HepG2 (cell line): ENCODE measurements around the gene LRPPRC. TPM values are rescaled to one million over a fixed set of nuclear protein-coding genes. Genes with fewer than 3 reads are reported as not detected.
A peak's percentile ranks its signal among the peaks of the same experiment; 100 is the strongest.

Experiments
- HES4 ChIP-seq: sonication (generic); formaldehyde crosslinking; IDR thresholded peaks from 2 replicates; pipeline ENCODE4 v1.9.0; 2021; ENCODE audit warnings: mild to moderate bottlenecking, missing genetic modification reagents, borderline replicate concordance
- HNF4A ChIP-seq: sonication (generic); formaldehyde crosslinking; IDR thresholded peaks from 2 replicates; pipeline ENCODE4 v1.4.0; 2020; ENCODE audit warnings: missing genetic modification reagents
- HOXA5 ChIP-seq: sonication (generic); formaldehyde crosslinking; IDR thresholded peaks from 2 replicates; pipeline ENCODE4 v1.4.0; 2020; ENCODE audit warnings: missing genetic modification reagents
- IRF1 ChIP-seq: sonication (generic); formaldehyde crosslinking; IDR thresholded peaks from 2 replicates; pipeline ENCODE4 v1.4.0; 2020; ENCODE audit warnings: low read depth, mild to moderate bottlenecking, missing genetic modification reagents
- MAZ ChIP-seq, 2 experiments: sonication (generic) in 1 of 2; formaldehyde crosslinking in 1 of 2; IDR thresholded peaks; 2 replicates each; pipeline versions ENCODE4 v1.5.0 to v1.6.1; 2012 to 2020; ENCODE audit warnings: low read depth in 2 of 2, mild to moderate bottlenecking in 2 of 2, borderline replicate concordance in 1 of 2, improper control_type of control experiment in 1 of 2, low read length in 1 of 2, missing genetic modification reagents in 1 of 2, moderate library complexity in 1 of 2
- MTF1 ChIP-seq: sonication (generic); formaldehyde crosslinking; IDR thresholded peaks from 2 replicates; pipeline ENCODE4 v1.5.0; 2020; ENCODE audit warnings: missing genetic modification reagents
- NBN ChIP-seq: fragments of 450-650 bp; conservative IDR thresholded peaks from 2 replicates; pipeline ENCODE4 v1.6.1; 2017
- NFE2 ChIP-seq: sonication (generic); formaldehyde crosslinking; IDR thresholded peaks from 2 replicates; pipeline ENCODE4 v1.4.0; 2020; ENCODE audit warnings: missing genetic modification reagents
- NPAS2 ChIP-seq: sonication (generic); formaldehyde crosslinking; IDR thresholded peaks from 2 replicates; pipeline ENCODE4 v1.8.0; 2022; ENCODE audit warnings: mild to moderate bottlenecking, missing genetic modification reagents, borderline replicate concordance
- PATZ1 ChIP-seq: sonication (generic); formaldehyde crosslinking; IDR thresholded peaks from 2 replicates; pipeline ENCODE4 v1.4.0; 2020; ENCODE audit warnings: missing genetic modification reagents
- RFX1 ChIP-seq: fragments of 450-650 bp; IDR thresholded peaks from 2 replicates; pipeline ENCODE4 v1.6.1; 2017
- SP4 ChIP-seq: sonication (generic); formaldehyde crosslinking; IDR thresholded peaks from 2 replicates; pipeline ENCODE4 v1.8.1; 2023; ENCODE audit warnings: mild to moderate bottlenecking, missing genetic modification reagents
- TOPORS ChIP-seq: sonication (generic); formaldehyde crosslinking; IDR thresholded peaks from 2 replicates; pipeline ENCODE4 v1.8.0; 2023; ENCODE audit warnings: mild to moderate bottlenecking, missing genetic modification reagents
- XRCC5 ChIP-seq: fragments of 200-400 bp; formaldehyde crosslinking; optimal IDR thresholded peaks from 2 replicates; pipeline ENCODE3; 2017; ENCODE audit warnings: mild to moderate bottlenecking, low read length
- YEATS4 ChIP-seq: sonication (generic); formaldehyde crosslinking; IDR thresholded peaks from 2 replicates; pipeline ENCODE4 v1.4.0; 2020; ENCODE audit warnings: missing genetic modification reagents, borderline replicate concordance
- ZNF414 ChIP-seq: sonication (generic); formaldehyde crosslinking; IDR thresholded peaks from 2 replicates; pipeline ENCODE4 v1.5.0; 2020; ENCODE audit warnings: missing genetic modification reagents
- ZNF670 ChIP-seq: sonication (generic); formaldehyde crosslinking; IDR thresholded peaks from 2 replicates; pipeline ENCODE4 v1.8.0; 2022; ENCODE audit warnings: mild to moderate bottlenecking, missing genetic modification reagents, borderline replicate concordance
- ZNF672 ChIP-seq: sonication (generic); formaldehyde crosslinking; IDR thresholded peaks from 2 replicates; pipeline ENCODE4 v1.8.1; 2022; ENCODE audit warnings: missing genetic modification reagents
- ZNF891 ChIP-seq: sonication (generic); formaldehyde crosslinking; IDR thresholded peaks from 2 replicates; pipeline ENCODE4 v1.5.0; 2020; ENCODE audit warnings: mild to moderate bottlenecking, missing genetic modification reagents
- polyA plus RNA-seq, 8 experiments: library from polyadenylated mRNA; depleted of rRNA in 3 of 8; stranded (reverse) in 7 of 8; unstranded in 1 of 8; fragments of >200 nt; fragmentation: Illumina TruSeq in 4 of 8; extraction: Trizol in 4 of 8; gene quantifications; 2 replicates each; pipeline versions ENCODE4 v1.2.1 to v1.2.3, GENCODE V29; 2011 to 2016; ENCODE audit warnings: low read depth in 4 of 8, missing spikeins in 1 of 8, mixed read lengths in 1 of 8; ENCODE audit not compliant: insufficient read depth in 1 of 8
- total RNA-seq, 5 experiments: library from RNA; depleted of rRNA; stranded (reverse); fragments of >200 nt; fragmentation: Illumina TruSeq; extraction: Trizol; gene quantifications; 2 replicates each; pipeline ENCODE4 v1.2.3, GENCODE V29; 2016; ENCODE audit warnings: low read depth in 1 of 5
- TF ChIP-seq, protein P1 (sequence below): sonication (generic); formaldehyde crosslinking; IDR thresholded peaks from 2 replicates; pipeline ENCODE4 v1.8.0; 2023; ENCODE audit warnings: mild to moderate bottlenecking, missing genetic modification reagents
- TF ChIP-seq, protein P2 (sequence below): sonication (generic); formaldehyde crosslinking; IDR thresholded peaks from 2 replicates; pipeline ENCODE4 v1.5.0; 2020; ENCODE audit warnings: missing genetic modification reagents

LRPPRC gene
- total and polyA plus RNA-seq, 2 of the 13 experiments (the other 11 are each of a cell fraction or from before 2014, with no cell fraction given), result 117 to 167 TPM

- TF ChIP-seq IRF1 (CRISPR knock-in tag) (no peak), YEATS4 (peak; percentile 94), MAZ (IDR thresholded peaks at IDR 0.05; ENCODE audit: borderline replicate concordance, low read depth, low read length) (peak; percentile 50; the same call in 1 of the 2 replicates), MAZ (CRISPR knock-in tag; IDR thresholded peaks at IDR 0.05; ENCODE audit: low read depth) (peak; percentile 77), HES4 (peak; percentile 94; the same call in 1 of the 2 replicates), NBN (no peak), ZNF672 (CRISPR knock-in tag) (no peak), NPAS2 (CRISPR knock-in tag) (no peak), MTF1 (CRISPR knock-in tag) (no peak), ZNF670 (CRISPR knock-in tag) (no peak; the same call in 1 of the 2 replicates), HOXA5 (CRISPR knock-in tag) (peak; percentile 61), ZNF414 (CRISPR knock-in tag) (peak; percentile 88; the same call in 1 of the 2 replicates), TOPORS (CRISPR knock-in tag) (peak; percentile 69; the same call in 1 of the 2 replicates), ZNF891 (CRISPR knock-in tag) (peak; percentile 66; the same call in 1 of the 2 replicates), RFX1 (no peak), SP4 (CRISPR knock-in tag) (peak; percentile 97), HNF4A (CRISPR knock-in tag) (0 out of 2 replicates have a peak, but pooled peaks have one; percentile 21), NFE2 (no peak), PATZ1 (CRISPR knock-in tag) (peak; percentile 68), XRCC5 (peak; percentile 76)
- TF ChIP-seq, protein P1, sequence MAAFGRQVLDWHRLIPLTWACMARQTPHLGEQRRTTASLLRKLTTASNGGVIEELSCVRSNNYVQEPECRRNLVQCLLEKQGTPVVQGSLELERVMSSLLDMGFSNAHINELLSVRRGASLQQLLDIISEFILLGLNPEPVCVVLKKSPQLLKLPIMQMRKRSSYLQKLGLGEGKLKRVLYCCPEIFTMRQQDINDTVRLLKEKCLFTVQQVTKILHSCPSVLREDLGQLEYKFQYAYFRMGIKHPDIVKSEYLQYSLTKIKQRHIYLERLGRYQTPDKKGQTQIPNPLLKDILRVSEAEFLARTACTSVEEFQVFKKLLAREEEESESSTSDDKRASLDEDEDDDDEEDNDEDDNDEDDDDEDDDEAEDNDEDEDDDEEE, result 0 out of 2 replicates have a peak, but pooled peaks have one; percentile 76
- TF ChIP-seq, protein P2, sequence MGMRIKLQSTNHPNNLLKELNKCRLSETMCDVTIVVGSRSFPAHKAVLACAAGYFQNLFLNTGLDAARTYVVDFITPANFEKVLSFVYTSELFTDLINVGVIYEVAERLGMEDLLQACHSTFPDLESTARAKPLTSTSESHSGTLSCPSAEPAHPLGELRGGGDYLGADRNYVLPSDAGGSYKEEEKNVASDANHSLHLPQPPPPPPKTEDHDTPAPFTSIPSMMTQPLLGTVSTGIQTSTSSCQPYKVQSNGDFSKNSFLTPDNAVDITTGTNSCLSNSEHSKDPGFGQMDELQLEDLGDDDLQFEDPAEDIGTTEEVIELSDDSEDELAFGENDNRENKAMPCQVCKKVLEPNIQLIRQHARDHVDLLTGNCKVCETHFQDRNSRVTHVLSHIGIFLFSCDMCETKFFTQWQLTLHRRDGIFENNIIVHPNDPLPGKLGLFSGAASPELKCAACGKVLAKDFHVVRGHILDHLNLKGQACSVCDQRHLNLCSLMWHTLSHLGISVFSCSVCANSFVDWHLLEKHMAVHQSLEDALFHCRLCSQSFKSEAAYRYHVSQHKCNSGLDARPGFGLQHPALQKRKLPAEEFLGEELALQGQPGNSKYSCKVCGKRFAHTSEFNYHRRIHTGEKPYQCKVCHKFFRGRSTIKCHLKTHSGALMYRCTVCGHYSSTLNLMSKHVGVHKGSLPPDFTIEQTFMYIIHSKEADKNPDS (CRISPR knock-in tag), result no peak
Observed at GRCh38 chr2:43995733-43996533, at the start of gene LRPPRC (continued).
